ENCODE results near the gene SLC9A3. TPM values are rescaled to one million over a fixed set of nuclear protein-coding genes. Genes with fewer than 3 reads are reported as not detected.
A peak's percentile ranks its signal among the peaks of the same experiment; 100 is the strongest.

Gene SLC9A3
- total RNA-seq, 4 donors from 2014 or later: 3.7 to 5.9 (median 4.3) TPM

DNA sequence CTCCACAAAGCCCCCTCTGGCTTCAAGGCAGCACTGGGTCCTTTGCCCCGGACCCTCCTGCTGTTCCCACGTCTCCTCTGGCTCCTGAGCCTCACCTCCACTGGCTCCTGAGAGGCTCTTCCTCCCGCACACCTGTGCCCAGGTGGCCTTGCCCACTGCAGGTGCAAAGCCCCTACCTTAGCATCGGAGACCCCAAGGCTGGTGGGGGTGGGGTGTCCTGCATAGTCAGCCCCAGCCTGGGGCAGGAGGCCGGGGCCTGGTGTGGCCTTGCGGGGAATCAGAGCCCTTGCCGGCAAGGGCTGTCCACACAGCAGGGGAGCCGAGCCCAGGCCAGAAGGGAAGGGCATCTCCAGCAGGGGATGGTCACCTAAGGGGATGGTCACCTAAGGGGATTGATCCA, 46.6 kb upstream of the SLC9A3 start:
- Histone ChIP-seq H3K36me3 (no peaks in the 10 kb centered on the region), H3K4me3 (no peak overlapping the region), H3K27ac (no peak overlapping the region), H3K4me1 (peaks cover 2% of the 10 kb centered on the region), H3K9me3 (no peaks in the 10 kb centered on the region), H3K27me3 (peaks cover 62% of the 10 kb centered on the region)
- peak in 1 of 2 donors; percentile 72 for DNase-seq (ENCODE audit: low spot score in 2 of 2)
- TF ChIP-seq POLR2AphosphoS5 (IDR thresholded peaks at IDR 0.05): no peak
- TF ChIP-seq, protein P1, sequence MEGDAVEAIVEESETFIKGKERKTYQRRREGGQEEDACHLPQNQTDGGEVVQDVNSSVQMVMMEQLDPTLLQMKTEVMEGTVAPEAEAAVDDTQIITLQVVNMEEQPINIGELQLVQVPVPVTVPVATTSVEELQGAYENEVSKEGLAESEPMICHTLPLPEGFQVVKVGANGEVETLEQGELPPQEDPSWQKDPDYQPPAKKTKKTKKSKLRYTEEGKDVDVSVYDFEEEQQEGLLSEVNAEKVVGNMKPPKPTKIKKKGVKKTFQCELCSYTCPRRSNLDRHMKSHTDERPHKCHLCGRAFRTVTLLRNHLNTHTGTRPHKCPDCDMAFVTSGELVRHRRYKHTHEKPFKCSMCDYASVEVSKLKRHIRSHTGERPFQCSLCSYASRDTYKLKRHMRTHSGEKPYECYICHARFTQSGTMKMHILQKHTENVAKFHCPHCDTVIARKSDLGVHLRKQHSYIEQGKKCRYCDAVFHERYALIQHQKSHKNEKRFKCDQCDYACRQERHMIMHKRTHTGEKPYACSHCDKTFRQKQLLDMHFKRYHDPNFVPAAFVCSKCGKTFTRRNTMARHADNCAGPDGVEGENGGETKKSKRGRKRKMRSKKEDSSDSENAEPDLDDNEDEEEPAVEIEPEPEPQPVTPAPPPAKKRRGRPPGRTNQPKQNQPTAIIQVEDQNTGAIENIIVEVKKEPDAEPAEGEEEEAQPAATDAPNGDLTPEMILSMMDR (IDR thresholded peaks at IDR 0.05): no peak
- TF ChIP-seq EP300 (IDR thresholded peaks at IDR 0.05): no peak
- no peak for TF ChIP-seq POLR2A (IDR thresholded peaks at IDR 0.05)
- 96% methylated on average over 4 of the region's 8 CpGs for WGBS

DNA sequence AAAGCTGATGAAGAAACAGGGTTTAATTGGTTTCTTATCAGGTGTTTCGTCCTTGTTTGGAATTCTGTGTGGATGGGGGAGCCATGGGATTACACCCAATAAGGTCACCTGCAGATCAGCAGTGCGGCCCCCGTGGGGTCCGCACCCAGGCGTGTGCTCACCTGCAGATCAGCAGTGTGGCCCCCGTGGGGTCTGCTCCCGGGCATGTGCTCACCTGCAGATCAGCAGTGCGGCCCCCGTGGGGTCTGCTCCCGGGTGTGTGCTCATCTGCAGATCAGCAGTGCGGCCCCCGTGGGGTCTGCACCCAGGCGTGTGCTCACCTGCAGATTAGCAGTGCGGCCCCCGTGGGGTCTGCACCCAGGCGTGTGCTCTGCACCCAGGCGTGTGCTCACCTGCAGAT, 46.2 kb upstream of the SLC9A3 start:
- no peak for TF ChIP-seq POLR2AphosphoS5 (IDR thresholded peaks at IDR 0.05)
- TF ChIP-seq, protein P1 (IDR thresholded peaks at IDR 0.05): no peak
- no peak for TF ChIP-seq EP300 (IDR thresholded peaks at IDR 0.05)
- TF ChIP-seq POLR2A (IDR thresholded peaks at IDR 0.05): no peak
- Histone ChIP-seq H3K27me3 (peaks cover 62% of the 10 kb centered on the region), H3K4me1 (peaks cover 5% of the 10 kb centered on the region), H3K36me3 (no peaks in the 10 kb centered on the region), H3K9me3 (no peaks in the 10 kb centered on the region), H3K27ac (no peak overlapping the region), H3K4me3 (no peak overlapping the region)
- WGBS: 95% methylated on average over 8 of the region's 17 CpGs
- DNase-seq (ENCODE audit: low spot score in 2 of 2): peak in 1 of 2 donors; percentile 32

DNA sequence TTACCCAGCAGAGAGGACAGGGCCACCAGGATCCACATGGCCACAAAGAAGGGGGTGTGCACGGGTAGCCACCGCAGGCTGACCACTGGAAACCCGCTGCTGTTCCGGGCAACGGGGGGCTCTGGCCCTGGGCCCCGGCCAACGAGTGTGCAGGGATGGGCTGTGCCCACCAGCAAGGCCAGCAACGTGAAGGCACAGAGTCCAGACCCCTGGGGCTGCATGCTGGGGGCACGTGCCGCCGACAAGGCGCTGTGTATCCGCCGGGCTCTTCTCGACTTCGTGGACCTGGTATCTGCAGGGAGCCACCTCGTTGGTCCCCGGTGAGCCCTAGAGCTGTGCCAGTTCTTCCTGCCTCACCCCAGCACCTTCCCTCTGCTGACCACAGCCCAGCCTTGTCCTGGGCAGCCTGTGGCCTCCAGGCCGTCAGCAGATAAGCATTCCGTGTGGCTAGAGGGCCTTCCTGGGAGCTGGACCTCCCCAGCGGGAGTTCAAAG, 45.7 kb upstream of the SLC9A3 start:
- no peaks in the 10 kb centered on the region for H3K36me3 ChIP-seq
- H3K27me3 ChIP-seq: peaks cover 57% of the 10 kb centered on the region
- TF ChIP-seq POLR2A (IDR thresholded peaks at IDR 0.05): no peak
- TF ChIP-seq, protein P1 (IDR thresholded peaks at IDR 0.05): no peak
- no peak for TF ChIP-seq EP300 (IDR thresholded peaks at IDR 0.05)
- no peak for TF ChIP-seq POLR2AphosphoS5 (IDR thresholded peaks at IDR 0.05)
- no peak overlapping the region for H3K4me3 ChIP-seq
- H3K9me3 ChIP-seq: no peaks in the 10 kb centered on the region
- WGBS: 93% methylated on average over 3 of the region's 21 CpGs
- no peak overlapping the region for H3K27ac ChIP-seq
- DNase-seq (ENCODE audit: low spot score in 2 of 2): peak in 1 of 2 donors; percentile 72
- H3K4me1 ChIP-seq: peaks cover 5% of the 10 kb centered on the region

DNA sequence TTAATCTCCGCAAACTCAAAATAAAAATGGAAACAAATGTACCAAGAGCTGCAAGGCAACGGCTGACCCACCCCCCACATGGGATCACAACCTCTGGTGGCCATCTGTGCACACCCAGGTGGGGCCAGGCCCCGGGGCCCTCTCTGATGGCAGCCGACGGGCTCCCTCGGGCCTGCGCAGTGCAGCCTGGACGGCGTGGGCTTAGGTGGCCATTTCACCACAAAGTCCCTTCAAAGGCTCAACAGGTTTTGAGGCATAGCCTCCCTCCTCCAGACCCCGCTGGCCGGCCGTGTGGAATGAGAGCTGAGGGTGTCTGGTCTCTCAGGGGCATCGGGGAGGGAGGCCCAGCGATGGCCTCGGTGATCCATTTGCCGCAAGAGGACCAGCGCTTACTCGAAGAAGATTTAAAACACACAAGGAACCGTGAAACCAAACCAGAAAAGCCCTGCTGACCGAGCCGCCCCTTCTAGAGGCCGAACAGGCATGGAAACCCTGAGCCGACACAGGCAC, 45.2 kb upstream of the SLC9A3 start:
- H3K27ac ChIP-seq: no peak overlapping the region
- H3K9me3 ChIP-seq: no peaks in the 10 kb centered on the region
- WGBS: 90% methylated on average over 14 of the region's 23 CpGs
- H3K4me3 ChIP-seq: no peak overlapping the region
- peaks cover 56% of the 10 kb centered on the region for H3K27me3 ChIP-seq
- DNase-seq (ENCODE audit: low spot score in 2 of 2): peak in 1 of 2 donors; percentile 56
- no peaks in the 10 kb centered on the region for H3K36me3 ChIP-seq
- no peak for TF ChIP-seq POLR2AphosphoS5 (IDR thresholded peaks at IDR 0.05)
- TF ChIP-seq, protein P1 (IDR thresholded peaks at IDR 0.05): no peak
- H3K4me1 ChIP-seq: peaks cover 5% of the 10 kb centered on the region

DNA sequence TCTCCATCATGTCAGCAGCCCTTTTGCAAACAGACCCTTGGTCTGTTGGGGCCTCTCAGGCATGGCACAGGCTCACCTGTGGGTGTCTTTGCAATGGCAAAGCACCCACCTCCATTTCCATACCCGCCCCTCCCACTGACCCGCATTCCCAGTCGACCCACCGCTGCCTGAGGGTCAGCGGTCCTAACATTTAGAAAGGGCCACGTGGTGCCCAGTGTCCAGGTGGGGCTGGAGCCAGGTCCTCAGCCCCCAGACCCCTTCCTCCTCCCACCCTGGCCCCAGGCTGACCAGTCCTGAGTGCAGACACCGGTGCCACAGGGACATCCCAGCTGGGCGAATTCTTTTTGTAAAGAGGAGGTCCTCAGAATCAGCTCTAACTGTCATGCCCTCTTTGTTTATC, 44.6 kb upstream of the SLC9A3 start:
- no peak for TF ChIP-seq EP300 (IDR thresholded peaks at IDR 0.05)
- H3K27me3 ChIP-seq: peaks cover 51% of the 10 kb centered on the region
- H3K4me1 ChIP-seq: peaks cover 5% of the 10 kb centered on the region
- no peaks in the 10 kb centered on the region for H3K36me3 ChIP-seq
- no peaks in the 10 kb centered on the region for H3K9me3 ChIP-seq
- H3K27ac ChIP-seq: no peak overlapping the region
- no peak overlapping the region for H3K4me3 ChIP-seq
- peak in 1 of 2 donors; percentile 55 for DNase-seq (ENCODE audit: low spot score in 2 of 2)
- WGBS: 88% methylated on average over 8 of the region's 8 CpGs
